Activated naive CD8-positive, alpha-beta T cell treated with anti-CD3 and anti-CD28 coated beads, Interleukin-2, amount 10 ng/mL, durations not matched to agents 7 days and 5 days (primary cell): ENCODE measurements around the gene ZNF785. TPM values are rescaled to one million over a fixed set of nuclear protein-coding genes. Genes with fewer than 3 reads are reported as not detected.
"Not testable (repeated sequence)": the region's sequence is repeated elsewhere in the genome, so short reads cannot be mapped to it uniquely, and the experiment has no call there.

Experiments used
- ATAC-seq: fragments of 150-1000 bp; cut with Tn5 transposase; one replicate; pipeline ENCODE4 v1.10.0; 2021; ENCODE audit warnings: low read depth, moderate library complexity
- POLR2A ChIA-PET: fragments of 350-600 bp; sonication (Branson Sonifier 250); formaldehyde crosslinking; loops from one replicate; lab custom pipeline; 2021; ENCODE audit warnings: antibody characterized with exemption; lab: Charles Lee
- DNase-seq: peaks from one replicate; pipeline ENCODE4 v3.0.0; 2021
- H3K27ac Mint-ChIP-seq: one replicate; pipeline ENCODE4 v1.8.0; 2022; ENCODE audit warnings: mild to moderate bottlenecking, mixed read lengths
- H3K27me3 Mint-ChIP-seq: one replicate; pipeline ENCODE4 v1.8.0; 2022; ENCODE audit warnings: mild to moderate bottlenecking, moderate library complexity, mixed read lengths
- H3K36me3 Mint-ChIP-seq: one replicate; pipeline ENCODE4 v1.8.0; 2021; ENCODE audit warnings: mild to moderate bottlenecking, mixed read lengths
- H3K4me1 Mint-ChIP-seq: one replicate; pipeline ENCODE4 v1.8.0; 2021; ENCODE audit warnings: mixed read lengths
- H3K4me3 Mint-ChIP-seq: one replicate; pipeline ENCODE4 v1.8.0; 2022; ENCODE audit warnings: mild to moderate bottlenecking, moderate library complexity, mixed read lengths
- H3K9me3 Mint-ChIP-seq: one replicate; pipeline ENCODE4 v1.8.0; 2021; ENCODE audit warnings: mixed read lengths
- total RNA-seq, 2 experiments: library from RNA; stranded (reverse); gene quantifications; one replicate each; pipeline ENCODE4 v1.2.3, GENCODE V29; 2021

The ZNF785 gene
- total RNA-seq, 2 experiments from 2014 or later: 22.3 to 24.8 TPM

GRCh38 chr16:30539986-30540526, 45.4 kb downstream of the ZNF785 start:
- ATAC-seq, H3K4me3 Mint-ChIP-seq, DNase-seq, H3K27me3 Mint-ChIP-seq, H3K27ac Mint-ChIP-seq, H3K9me3 Mint-ChIP-seq, POLR2A ChIA-PET, H3K36me3 Mint-ChIP-seq: not testable (repeated sequence)
- H3K4me1 Mint-ChIP-seq: peaks cover 15% of the 10 kb centered on the region

GRCh38 chr16:30539000-30539964, 46.2 kb downstream of the ZNF785 start:
- DNase-seq: no peak
- no peak overlapping the region for H3K27ac Mint-ChIP-seq

GRCh38 chr16:30536391-30537024, 49.0 kb downstream of the ZNF785 start:
- H3K9me3 Mint-ChIP-seq, DNase-seq, ATAC-seq, H3K36me3 Mint-ChIP-seq, H3K27me3 Mint-ChIP-seq: not testable (repeated sequence)
- peaks cover 20% of the 10 kb centered on the region for H3K4me1 Mint-ChIP-seq
- POLR2A ChIA-PET: interaction anchor here (0.6 to 5.5 kb wide), 17 partner anchors 9 to 110 kb away, joined by 3 to 131 read pairs (median 13); partner anchors contain the start of genes DCTPP1, ZNF688, ZNF689 and ZNF764
- peak overlapping the region; percentile 96 for H3K4me3 Mint-ChIP-seq
- H3K27ac Mint-ChIP-seq: peak overlapping the region; percentile 99

More at GRCh38 chr16:30539000-30539964, 46.2 kb downstream of the ZNF785 start:
- POLR2A ChIA-PET: no interaction called here
- Mint-ChIP-seq H3K4me3 (no peak overlapping the region), H3K4me1 (peaks cover 15% of the 10 kb centered on the region), H3K36me3 (peaks cover 7% of the 10 kb centered on the region), H3K9me3 (no peaks in the 10 kb centered on the region), H3K27me3 (no peaks in the 10 kb centered on the region)
- ATAC-seq: no peak

GRCh38 chr16:30535777-30536190, 49.7 kb downstream of the ZNF785 start:
- Mint-ChIP-seq H3K27me3 (no peaks in the 10 kb centered on the region), H3K27ac (peak overlapping the region; percentile 99), H3K9me3 (no peaks in the 10 kb centered on the region), H3K4me3 (peak overlapping the region; percentile 96), H3K4me1 (peaks cover 21% of the 10 kb centered on the region), H3K36me3 (peaks cover 11% of the 10 kb centered on the region)
- peak; percentile 73 for DNase-seq
- POLR2A ChIA-PET: interaction anchor here (0.6 to 5.5 kb wide), 24 partner anchors 8 to 123 kb away, joined by 3 to 131 read pairs (median 10); partner anchors contain the start of genes DCTPP1, FBRS, ZNF688 and ZNF689
- peak; percentile 69 for ATAC-seq

- DNase-seq: no peak
- Mint-ChIP-seq H3K9me3 (no peaks in the 10 kb centered on the region), H3K4me1 (peaks cover 23% of the 10 kb centered on the region), H3K36me3 (peaks cover 12% of the 10 kb centered on the region), H3K4me3 (peak overlapping the region; percentile 96), H3K27ac (peak overlapping the region; percentile 99), H3K27me3 (no peaks in the 10 kb centered on the region)
- POLR2A ChIA-PET: interaction anchor here (0.6 to 5.5 kb wide), 28 partner anchors 8 to 124 kb away, joined by 3 to 131 read pairs (median 8); partner anchors contain the start of genes DCTPP1, FBRS, ZNF688 and ZNF689
- ATAC-seq: peak; percentile 21
Measured at GRCh38 chr16:30535106-30535776, 50.3 kb downstream of the ZNF785 start.

- Mint-ChIP-seq H3K36me3 (peaks cover 12% of the 10 kb centered on the region), H3K27me3 (no peaks in the 10 kb centered on the region), H3K9me3 (no peaks in the 10 kb centered on the region), H3K4me1 (peaks cover 23% of the 10 kb centered on the region), H3K27ac (peak within 1 kb of the TSS; percentile 99), H3K4me3 (peak within 1 kb of the TSS; percentile 96)
- DNase-seq (peak; percentile 91), ATAC-seq (peak; percentile 83)
- POLR2A ChIA-PET: interaction anchor here (1.3 to 5.5 kb wide), 22 partner anchors 9 to 125 kb away, joined by 3 to 131 read pairs (median 10); partner anchors contain the start of genes DCTPP1, FBRS, ZNF688 and ZNF689
Measured at GRCh38 chr16:30534368-30535105, 51.0 kb downstream of the ZNF785 start, which contains the start of gene ZNF747. TSS of gene ZNF747 (minus strand) at chr16:30534858. CDS start at chr16:30534679, 179 bp downstream.

- Mint-ChIP-seq H3K27me3 (no peaks in the 10 kb centered on the region), H3K4me3 (peak overlapping the region; percentile 96), H3K4me1 (peaks cover 23% of the 10 kb centered on the region), H3K27ac (peak overlapping the region; percentile 99), H3K9me3 (no peaks in the 10 kb centered on the region), H3K36me3 (peaks cover 12% of the 10 kb centered on the region)
- DNase-seq: no peak
- POLR2A ChIA-PET: interaction anchor here (0.7 to 5.5 kb wide), 16 partner anchors 10 to 488 kb away, joined by 3 to 131 read pairs (median 10); partner anchors contain the start of genes DCTPP1, FBRS, ZNF688 and ZNF689
- peak; percentile 4 for ATAC-seq
Measured at GRCh38 chr16:30533748-30534367, 51.6 kb downstream of the ZNF785 start.

- POLR2A ChIA-PET: interaction anchor here (1.3 to 5.5 kb wide), 4 partner anchors 25 to 103 kb away, joined by 7 to 131 read pairs (median 34); partner anchors contain the start of genes DCTPP1, ZNF688 and ZNF764
- no peak for DNase-seq
- Mint-ChIP-seq H3K4me1 (peaks cover 25% of the 10 kb centered on the region), H3K4me3 (peak overlapping the region; percentile 96), H3K9me3 (no peaks in the 10 kb centered on the region), H3K27ac (peak overlapping the region; percentile 70), H3K36me3 (peaks cover 10% of the 10 kb centered on the region), H3K27me3 (no peaks in the 10 kb centered on the region)
- no peak for ATAC-seq
Measured at GRCh38 chr16:30533146-30533522, 52.4 kb downstream of the ZNF785 start.

GRCh38 chr16:30532285-30533145, 53.0 kb downstream of the ZNF785 start:
- ATAC-seq: no peak
- peak overlapping the region; percentile 96 for H3K4me3 Mint-ChIP-seq
- peak overlapping the region; percentile 70 for H3K27ac Mint-ChIP-seq
- H3K9me3 Mint-ChIP-seq: no peaks in the 10 kb centered on the region
- peaks cover 30% of the 10 kb centered on the region for H3K4me1 Mint-ChIP-seq
- no peak for DNase-seq
- POLR2A ChIA-PET: interaction anchor here (4.5 kb wide), 1 partner anchor 39 kb away, joined by 60 read pairs; the partner anchor contains the start of gene ZNF688
- no peaks in the 10 kb centered on the region for H3K27me3 Mint-ChIP-seq
- peaks cover 10% of the 10 kb centered on the region for H3K36me3 Mint-ChIP-seq
